K562 (cell line): ENCODE results near the gene EGLN3. TPM values are rescaled to one million over a fixed set of nuclear protein-coding genes. Genes with fewer than 3 reads are reported as not detected.

Source experiments
- CBFA2T3 ChIP-seq: fragments of 450-650 bp; IDR thresholded peaks from 2 replicates; pipeline ENCODE4 v1.6.1; 2017
- CTCF ChIP-seq, 3 experiments: IDR thresholded peaks in 2 of 3; conservative IDR thresholded peaks in 1 of 3; 2 replicates each; pipeline ENCODE4 v1.5.1; 2011 to 2012; ENCODE audit warnings: low read length in 3 of 3, mild to moderate bottlenecking in 3 of 3, control low read depth in 2 of 3, improper control_type of control experiment in 1 of 3, inconsistent platforms in 1 of 3, low read depth in 1 of 3, mixed read lengths in 1 of 3, moderate library complexity in 1 of 3; ENCODE audit not compliant: insufficient read depth in 2 of 3
- FOS ChIP-seq: IDR thresholded peaks from 3 replicates; pipeline ENCODE4 v1.6.1; 2011; ENCODE audit not compliant: insufficient read length; ENCODE audit errors: extremely low read depth
- HINFP ChIP-seq: fragments of 450-650 bp; conservative IDR thresholded peaks from 2 replicates; pipeline ENCODE4 v1.6.1; 2016; ENCODE audit warnings: missing genetic modification characterization, low read depth, mild to moderate bottlenecking, control low read depth, missing compliant biosample characterization
- HOXB6 ChIP-seq: fragments of 250-450 bp; sonication (Bioruptor Pico); IDR thresholded peaks from 2 replicates; pipeline ENCODE4 v1.5.1; 2022; ENCODE audit warnings: mild to moderate bottlenecking, borderline replicate concordance
- IRF1 ChIP-seq: sonication (generic); formaldehyde crosslinking; IDR thresholded peaks from 2 replicates; pipeline ENCODE4 v1.8.0; 2022; ENCODE audit warnings: missing genetic modification reagents, mild to moderate bottlenecking, borderline replicate concordance
- KAT7 ChIP-seq: sonication (generic); formaldehyde crosslinking; IDR thresholded peaks from 2 replicates; pipeline ENCODE4 v1.8.0; 2022; ENCODE audit warnings: missing genetic modification reagents, mild to moderate bottlenecking, borderline replicate concordance
- KLF6 ChIP-seq: fragments of 250-450 bp; sonication (Bioruptor Pico); IDR thresholded peaks from 2 replicates; pipeline ENCODE4 v1.4.0; 2020; ENCODE audit warnings: mild to moderate bottlenecking, moderate library complexity, borderline replicate concordance
- L3MBTL2 ChIP-seq: fragments of 450-650 bp; IDR thresholded peaks from 2 replicates; pipeline ENCODE4 v1.6.1; 2016; ENCODE audit warnings: mild to moderate bottlenecking, moderate library complexity
- NKRF ChIP-seq: fragments of 450-650 bp; IDR thresholded peaks from 2 replicates; pipeline ENCODE4 v1.6.1; 2016; ENCODE audit warnings: borderline replicate concordance
- NR2C2 ChIP-seq, 2 experiments: fragments of 200-800 bp in 1 of 2; sonication (Bioruptor generic) in 1 of 2; sonication (generic) in 1 of 2; formaldehyde crosslinking in 1 of 2; IDR thresholded peaks; 2 replicates each; pipeline versions ENCODE4 v1.6.1 to v1.8.0; 2016 to 2022; ENCODE audit warnings: mild to moderate bottlenecking in 1 of 2, missing compliant biosample characterization in 1 of 2, missing genetic modification characterization in 1 of 2, missing genetic modification reagents in 1 of 2
- SLC30A9 ChIP-seq: fragments of 250-450 bp; sonication (Bioruptor Pico); IDR thresholded peaks from 2 replicates; pipeline ENCODE4 v1.8.0; 2022; ENCODE audit warnings: mild to moderate bottlenecking, moderate library complexity
- SMARCA4 ChIP-seq: fragments of 450-650 bp; IDR thresholded peaks from 2 replicates; pipeline ENCODE4 v1.6.1; 2016
- TCF3 ChIP-seq: sonication (generic); formaldehyde crosslinking; IDR thresholded peaks from 2 replicates; pipeline ENCODE4 v1.4.0; 2020; ENCODE audit warnings: mild to moderate bottlenecking, missing genetic modification reagents
- TEAD2 ChIP-seq: fragments of 450-650 bp; IDR thresholded peaks from 2 replicates; pipeline ENCODE4 v1.6.1; 2016; ENCODE audit warnings: missing genetic modification characterization, control low read depth, missing compliant biosample characterization
- TFAP4 ChIP-seq: sonication (generic); formaldehyde crosslinking; IDR thresholded peaks from 2 replicates; pipeline ENCODE4 v1.8.0; 2022; ENCODE audit warnings: missing genetic modification reagents, mild to moderate bottlenecking, moderate library complexity, borderline replicate concordance
- THRAP3 ChIP-seq: fragments of 450-650 bp; IDR thresholded peaks from 2 replicates; pipeline ENCODE4 v1.6.1; 2016; ENCODE audit warnings: mild to moderate bottlenecking, inconsistent platforms, borderline replicate concordance
- TRIM28 ChIP-seq: fragments of 450-650 bp; IDR thresholded peaks from 2 replicates; pipeline ENCODE4 v1.6.1; 2017
- YBX1 ChIP-seq: fragments of 450-650 bp; IDR thresholded peaks from 2 replicates; pipeline ENCODE4 v1.7.1; 2016; ENCODE audit warnings: mild to moderate bottlenecking
- ZNF140 ChIP-seq: fragments of 250-450 bp; sonication (Bioruptor Pico); IDR thresholded peaks from 2 replicates; pipeline ENCODE4 v1.8.0; 2021; ENCODE audit warnings: moderate library complexity, mild to moderate bottlenecking, inconsistent platforms
- ZNF324 ChIP-seq: fragments of 250-450 bp; sonication (Bioruptor Pico); IDR thresholded peaks from 2 replicates; pipeline ENCODE4 v1.4.0; 2020; ENCODE audit warnings: mild to moderate bottlenecking
- ZNF75A ChIP-seq: fragments of 450-650 bp; formaldehyde crosslinking; IDR thresholded peaks from 2 replicates; pipeline ENCODE4 v1.4.0; 2020; ENCODE audit warnings: mild to moderate bottlenecking
- polyA plus RNA-seq, 8 experiments: library from polyadenylated mRNA; depleted of rRNA in 4 of 8; stranded (reverse) in 5 of 8; unstranded in 3 of 8; fragments of >200 nt; fragmentation: Nextera tagmentation in 2 of 8; fragmentation: Illumina TruSeq in 1 of 8; extraction: Ambion mirVana in 2 of 8; extraction: Trizol in 1 of 8; gene quantifications; 2 replicates each; pipeline versions ENCODE4 v1.2.1 to v1.2.3, GENCODE V29; 2011 to 2014; ENCODE audit warnings: inconsistent platforms in 1 of 8, missing spikeins in 1 of 8
- total RNA-seq, 7 experiments: library from RNA; depleted of rRNA in 6 of 7; stranded (reverse); fragments of >200 nt in 6 of 7; fragmentation: Illumina TruSeq in 2 of 7; extraction: Trizol in 2 of 7; gene quantifications; 2 replicates each; pipeline versions ENCODE4 v1.2.1 to v1.2.3, GENCODE V29; 2011 to 2021; ENCODE audit warnings: low replicate concordance in 1 of 7

The EGLN3 gene
- total and polyA plus RNA-seq, 9 of the 15 experiments (the other 6 are each of a cell fraction or from before 2014, with no cell fraction given): 2.5 to 87.6 (median 5.8) TPM

- TF ChIP-seq HINFP (no peak), HOXB6 (CRISPR knock-in tag) (no peak), ZNF75A (CRISPR knock-in tag) (no peak), NKRF (no peak), YBX1 (no peak), TEAD2 (tag) (no peak), FOS (no peak), IRF1 (CRISPR knock-in tag) (no peak), SLC30A9 (no peak), ZNF324 (CRISPR knock-in tag) (no peak), TCF3 (0 out of 2 replicates have a peak, but pooled peaks have one; percentile 30), CBFA2T3 (peak; percentile 47), TRIM28 (no peak), KLF6 (CRISPR knock-in tag) (no peak), CTCF (IDR thresholded peaks at IDR 0.05 in 2 of 3, conservative IDR thresholded peaks at IDR 0.05 in 1 of 3; ENCODE audit: insufficient read depth in 2 of 3, low read depth in 1 of 3, low read length in 3 of 3) (peak in 2 of 3 experiments; percentile 39 to 47; a peak in 2 of 6 replicates), KAT7 (CRISPR knock-in tag) (no peak), L3MBTL2 (0 out of 2 replicates have a peak, but pooled peaks have one; percentile 8), THRAP3 (no peak), SMARCA4 (peak; percentile 33; the same call in 1 of the 2 replicates), TFAP4 (CRISPR knock-in tag) (no peak), ZNF140 (CRISPR knock-in tag) (no peak), NR2C2 (CRISPR knock-in tag; IDR thresholded peaks at IDR 0.05) (no peak), NR2C2 (tag; IDR thresholded peaks at IDR 0.05) (peak; percentile 85)
Observed at GRCh38 chr14:33964599-33965317, 13.9 kb upstream of the EGLN3 start (continued).
